ENCODE results near the gene SHPK.
"Not testable (repeated sequence)": the region's sequence is repeated elsewhere in the genome, so short reads cannot be mapped to it uniquely, and the experiment has no call there.

The SHPK gene

GRCh38 chr17:3585826-3586225 lies 50.2 kb downstream of the SHPK start:
- no peak for DNase-seq

GRCh38 chr17:3583456-3583855 lies 52.6 kb downstream of the SHPK start:
- no peak for DNase-seq

DNA sequence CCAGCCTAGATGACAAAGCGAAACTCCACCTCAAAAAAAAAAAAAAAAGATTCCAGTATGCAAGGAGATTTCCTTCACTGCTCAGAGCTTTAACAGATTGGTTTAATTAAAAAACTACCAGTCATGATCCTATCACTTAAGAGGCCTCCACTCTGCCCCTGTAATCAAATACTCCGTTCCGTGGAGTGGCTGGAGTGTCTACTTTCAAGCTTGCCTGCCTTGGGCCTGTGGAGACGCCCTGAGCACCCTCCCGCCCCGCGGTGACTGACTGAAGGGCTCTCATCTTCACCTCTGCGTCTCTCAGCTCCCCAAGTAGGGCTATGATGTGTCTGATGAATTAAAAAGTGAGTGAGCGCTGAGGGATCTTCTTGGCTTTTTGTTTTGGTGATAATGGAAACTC lies 53.1 kb downstream of the SHPK start:
- no peak for DNase-seq

- DNase-seq = not testable (repeated sequence)
Measured at GRCh38 chr17:3578667-3579066, 57.4 kb downstream of the SHPK start.

- DNase-seq = no peak
Measured at GRCh38 chr17:3576970-3577369, 59.1 kb downstream of the SHPK start.

GRCh38 chr17:3575511-3575910 lies 60.5 kb downstream of the SHPK start:
- peak; percentile 28 to 49 for DNase-seq

- DNase-seq = no peak
Measured at GRCh38 chr17:3574231-3574630, 61.8 kb downstream of the SHPK start.

DNA sequence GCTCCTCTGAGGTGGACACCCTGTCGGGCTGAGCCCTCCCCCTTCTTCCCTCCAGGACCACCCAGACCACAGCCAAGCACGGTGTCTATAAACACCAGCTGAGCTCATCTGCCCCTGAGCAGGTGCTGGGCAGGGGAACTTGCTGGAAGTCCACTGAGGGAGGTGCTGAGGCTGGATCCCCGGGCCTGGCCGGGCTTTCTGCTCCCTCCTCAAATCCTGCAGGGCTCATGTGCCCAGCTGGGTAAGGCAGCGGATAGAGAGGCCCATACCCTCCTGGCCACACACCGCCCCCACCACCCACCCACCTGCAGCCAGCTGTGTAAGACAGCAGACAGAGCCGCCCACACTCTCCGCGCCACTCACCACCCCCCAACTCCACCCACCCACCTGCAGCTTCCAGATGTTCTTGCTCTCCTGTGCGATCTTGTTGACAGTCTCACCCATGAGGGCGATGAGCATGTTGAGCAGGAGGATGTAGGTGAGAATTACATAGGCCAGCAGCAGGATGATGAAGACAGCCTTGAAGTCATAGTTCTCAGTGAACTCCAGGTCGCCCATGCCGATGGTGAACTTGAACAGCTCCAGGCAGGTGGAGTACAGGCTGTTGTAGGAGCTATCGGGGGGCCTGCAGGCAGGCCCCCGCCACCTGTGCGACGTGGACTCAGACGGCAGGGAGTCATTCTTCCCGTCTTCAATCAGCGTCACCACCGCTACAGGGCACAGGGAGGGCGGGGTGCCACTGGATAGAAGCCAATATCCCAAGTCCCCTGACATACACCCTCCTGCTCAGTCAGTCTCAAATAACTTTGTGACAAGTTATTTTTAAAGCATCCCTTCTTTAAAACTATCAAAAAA lies 62.6 kb downstream of the SHPK start:
- no peak for DNase-seq

DNA sequence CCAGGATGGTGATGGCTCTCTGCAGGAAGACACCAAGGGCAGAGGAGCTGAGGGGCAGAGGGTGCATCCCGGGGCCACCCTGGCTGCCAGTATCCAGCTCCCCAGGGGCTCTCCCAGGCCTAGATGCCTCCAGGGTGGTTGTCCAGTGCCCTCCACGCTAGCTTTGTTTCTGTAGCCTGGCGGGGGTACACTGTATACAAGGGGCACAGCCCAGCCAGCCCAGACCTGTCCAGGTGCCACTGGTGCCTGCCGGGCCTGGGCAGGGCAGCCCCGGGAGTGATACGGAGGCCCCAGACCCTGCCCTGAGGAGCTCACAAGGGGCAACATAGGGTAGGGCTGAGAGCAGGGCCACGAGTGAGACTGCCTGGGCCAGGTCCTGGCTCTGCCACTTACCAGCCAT lies 63.8 kb downstream of the SHPK start:
- no peak for DNase-seq

- no peak for DNase-seq
Measured at GRCh38 chr17:3571043-3571900, 64.8 kb downstream of the SHPK start.

- no peak for DNase-seq
Measured at GRCh38 chr17:3569534-3570137, 66.4 kb downstream of the SHPK start.

- no peak for DNase-seq
Measured at GRCh38 chr17:3566551-3566950, 69.5 kb downstream of the SHPK start.

DNA sequence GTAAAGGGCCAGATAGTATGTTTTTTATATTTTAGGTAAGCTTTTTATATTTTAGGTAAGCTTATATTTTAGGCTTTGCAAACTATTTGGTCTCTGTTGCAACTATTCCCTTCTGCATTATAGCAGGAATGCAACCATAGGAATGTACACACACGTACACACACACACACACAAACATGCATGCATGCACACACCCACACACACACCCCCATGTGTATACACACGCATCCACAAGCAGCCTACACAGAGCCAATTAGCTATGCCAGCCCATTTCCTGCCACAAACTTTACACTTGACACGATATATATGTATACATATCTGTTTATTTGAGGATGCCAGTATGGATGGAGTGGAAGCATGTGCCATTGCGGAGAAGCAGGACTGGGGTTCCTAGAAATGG lies 70.9 kb downstream of the SHPK start:
- no peak for DNase-seq

GRCh38 chr17:3564241-3564640 lies 71.8 kb downstream of the SHPK start:
- not testable (repeated sequence) for DNase-seq

- DNase-seq = no peak
Measured at GRCh38 chr17:3559270-3559645, 76.8 kb downstream of the SHPK start.

DNA sequence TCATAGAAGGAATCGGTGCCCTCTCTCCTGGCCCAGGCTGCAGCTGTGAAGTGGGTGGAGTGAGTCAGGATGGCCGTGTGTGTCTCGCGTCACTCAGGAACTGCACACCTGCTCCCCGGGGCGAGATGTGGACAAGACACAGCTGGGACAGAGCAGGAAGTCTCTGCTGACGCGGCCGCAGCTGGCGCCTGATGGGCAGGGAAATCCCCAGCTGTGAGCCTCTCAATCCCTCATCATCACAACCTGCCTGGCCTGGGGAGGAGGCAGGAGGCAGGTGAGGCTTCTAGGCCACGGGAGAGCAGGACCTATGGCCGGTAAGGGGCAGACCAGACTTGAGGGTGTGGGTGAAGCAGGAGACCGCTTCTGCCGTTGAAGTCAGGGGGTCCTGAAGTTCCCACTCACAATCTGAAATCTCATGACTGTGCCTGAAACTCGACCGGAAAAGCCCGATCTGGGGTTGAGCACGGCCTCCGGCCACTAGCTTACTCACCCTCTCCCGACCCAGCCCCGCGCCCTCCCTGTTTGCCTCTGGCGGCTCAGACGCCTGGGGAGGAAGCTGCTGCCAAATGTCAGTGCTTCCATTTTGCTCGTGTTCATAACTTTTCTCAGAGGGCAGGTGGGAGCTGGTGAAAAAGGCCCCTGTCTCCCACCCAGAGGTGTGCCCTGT lies 77.3 kb downstream of the SHPK start:
- no peak for DNase-seq

All from inflammatory macrophage treated with lipopolysaccharide for 1 hour (primary cell).